COR-L47 (cell line): Measurements from ENCODE around the gene WDR59.
"Not testable (repeated sequence)": the region's sequence is repeated elsewhere in the genome, so short reads cannot be mapped to it uniquely, and the experiment has no call there.

Experiments
- DNase-seq: peaks from one replicate; lab custom pipeline; 2025; lab: John Stamatoyannopoulos, UW

Gene WDR59

GRCh38 chr16:74973304-74973703 lies 11.6 kb downstream of the WDR59 start:
- DNase-seq = no peak

- DNase-seq = no peak
Observed at GRCh38 chr16:74954763-74955162, 30.2 kb downstream of the WDR59 start.

GRCh38 chr16:74951681-74952080 lies 33.2 kb downstream of the WDR59 start:
- no peak for DNase-seq

- no peak for DNase-seq
Observed at GRCh38 chr16:74951206-74951605, 33.7 kb downstream of the WDR59 start.

GRCh38 chr16:74950511-74950910 lies 34.4 kb downstream of the WDR59 start:
- no peak for DNase-seq

GRCh38 chr16:74949309-74949708 lies 35.6 kb downstream of the WDR59 start:
- no peak for DNase-seq

GRCh38 chr16:74944466-74944865 lies 40.5 kb downstream of the WDR59 start:
- no peak for DNase-seq

GRCh38 chr16:74942977-74943918 lies 41.7 kb downstream of the WDR59 start:
- DNase-seq = no peak

- DNase-seq = no peak
Observed at GRCh38 chr16:74942566-74942965, 42.4 kb downstream of the WDR59 start.

- no peak for DNase-seq
Observed at GRCh38 chr16:74939688-74940087, 45.2 kb downstream of the WDR59 start.

- no peak for DNase-seq
Observed at GRCh38 chr16:74936902-74937560, 47.9 kb downstream of the WDR59 start.

- no peak for DNase-seq
Observed at GRCh38 chr16:74931445-74931844, 53.5 kb downstream of the WDR59 start.

- no peak for DNase-seq
Observed at GRCh38 chr16:74929636-74930035, 55.3 kb downstream of the WDR59 start.

GRCh38 chr16:74926805-74927204 lies 58.1 kb downstream of the WDR59 start:
- no peak for DNase-seq

GRCh38 chr16:74923766-74924460 lies 61.0 kb downstream of the WDR59 start:
- no peak for DNase-seq

GRCh38 chr16:74922150-74923138 lies 62.5 kb downstream of the WDR59 start:
- no peak for DNase-seq

GRCh38 chr16:74921051-74921450 lies 63.9 kb downstream of the WDR59 start:
- no peak for DNase-seq

- no peak for DNase-seq
Observed at GRCh38 chr16:74909665-74910064, 75.3 kb downstream of the WDR59 start.

- DNase-seq = not testable (repeated sequence)
Observed at GRCh38 chr16:74908759-74909158, 76.2 kb downstream of the WDR59 start.

- DNase-seq = no peak
Observed at GRCh38 chr16:74903901-74904678, 80.8 kb downstream of the WDR59 start.

GRCh38 chr16:74903120-74903519 lies 81.8 kb downstream of the WDR59 start:
- no peak for DNase-seq
